ENCODE results near the gene CEACAM7.
"Not testable (repeated sequence)": the region's sequence is repeated elsewhere in the genome, so short reads cannot be mapped to it uniquely, and the experiment has no call there.

The CEACAM7 gene

GRCh38 chr19:41699968-41700323, 11.9 kb upstream of the CEACAM7 start:
- DNase-seq = no peak

- DNase-seq = no peak
These were observed 11.3 kb upstream of the CEACAM7 start for GRCh38 chr19:41699231-41699967.

- DNase-seq = no peak
These were observed 10.7 kb upstream of the CEACAM7 start for GRCh38 chr19:41698746-41699230.

GRCh38 chr19:41697198-41697855, 9.3 kb upstream of the CEACAM7 start:
- no peak for DNase-seq

GRCh38 chr19:41696402-41697197, 8.5 kb upstream of the CEACAM7 start:
- DNase-seq = no peak

- no peak for DNase-seq
These were observed 7.7 kb upstream of the CEACAM7 start for GRCh38 chr19:41695745-41696144.

- DNase-seq = no peak
These were observed 7.0 kb upstream of the CEACAM7 start for GRCh38 chr19:41694831-41695635.

GRCh38 chr19:41694196-41694595, 6.1 kb upstream of the CEACAM7 start:
- DNase-seq = no peak

GRCh38 chr19:41691268-41691970, 3.3 kb upstream of the CEACAM7 start:
- DNase-seq = no peak

- no peak for DNase-seq
These were observed 2.7 kb upstream of the CEACAM7 start for GRCh38 chr19:41690801-41691065.

GRCh38 chr19:41689993-41690800, 2.1 kb upstream of the CEACAM7 start:
- no peak for DNase-seq

- DNase-seq = no peak
These were observed 617 bp upstream of the CEACAM7 start for GRCh38 chr19:41688687-41689086.

GRCh38 chr19:41687419-41687818, 651 bp downstream of the CEACAM7 start:
- no peak for DNase-seq

- no peak for DNase-seq
These were observed 5.6 kb downstream of the CEACAM7 start for GRCh38 chr19:41682437-41682836.

GRCh38 chr19:41671486-41671885, 16.6 kb downstream of the CEACAM7 start:
- DNase-seq = no peak

- no peak for DNase-seq
These were observed 17.3 kb downstream of the CEACAM7 start for GRCh38 chr19:41670755-41671154.

- DNase-seq = no peak
These were observed 19.8 kb downstream of the CEACAM7 start for GRCh38 chr19:41668315-41668714.

- no peak for DNase-seq
These were observed 22.0 kb downstream of the CEACAM7 start for GRCh38 chr19:41666075-41666474.

GRCh38 chr19:41657157-41657556, 30.9 kb downstream of the CEACAM7 start:
- DNase-seq = no peak

GRCh38 chr19:41656756-41657155, 31.3 kb downstream of the CEACAM7 start:
- not testable (repeated sequence) for DNase-seq

- DNase-seq = no peak
These were observed 35.8 kb downstream of the CEACAM7 start for GRCh38 chr19:41652250-41652649.

- no peak for DNase-seq
These were observed 38.2 kb downstream of the CEACAM7 start for GRCh38 chr19:41649827-41650226.
